HG02759 (cell line): ENCODE measurements around the gene SH3BP1.
"Not testable (repeated sequence)": the region's sequence is repeated elsewhere in the genome, so short reads cannot be mapped to it uniquely, and the experiment has no call there.

ENCODE experiments used
- ATAC-seq: cut with Tn5 transposase; IDR thresholded peaks from one replicate; pipeline ENCODE4 v1.9.1; 2021; ENCODE audit warnings: mild to moderate bottlenecking, moderate library complexity; ENCODE audit not compliant: unreplicated experiment

The SH3BP1 gene

DNA sequence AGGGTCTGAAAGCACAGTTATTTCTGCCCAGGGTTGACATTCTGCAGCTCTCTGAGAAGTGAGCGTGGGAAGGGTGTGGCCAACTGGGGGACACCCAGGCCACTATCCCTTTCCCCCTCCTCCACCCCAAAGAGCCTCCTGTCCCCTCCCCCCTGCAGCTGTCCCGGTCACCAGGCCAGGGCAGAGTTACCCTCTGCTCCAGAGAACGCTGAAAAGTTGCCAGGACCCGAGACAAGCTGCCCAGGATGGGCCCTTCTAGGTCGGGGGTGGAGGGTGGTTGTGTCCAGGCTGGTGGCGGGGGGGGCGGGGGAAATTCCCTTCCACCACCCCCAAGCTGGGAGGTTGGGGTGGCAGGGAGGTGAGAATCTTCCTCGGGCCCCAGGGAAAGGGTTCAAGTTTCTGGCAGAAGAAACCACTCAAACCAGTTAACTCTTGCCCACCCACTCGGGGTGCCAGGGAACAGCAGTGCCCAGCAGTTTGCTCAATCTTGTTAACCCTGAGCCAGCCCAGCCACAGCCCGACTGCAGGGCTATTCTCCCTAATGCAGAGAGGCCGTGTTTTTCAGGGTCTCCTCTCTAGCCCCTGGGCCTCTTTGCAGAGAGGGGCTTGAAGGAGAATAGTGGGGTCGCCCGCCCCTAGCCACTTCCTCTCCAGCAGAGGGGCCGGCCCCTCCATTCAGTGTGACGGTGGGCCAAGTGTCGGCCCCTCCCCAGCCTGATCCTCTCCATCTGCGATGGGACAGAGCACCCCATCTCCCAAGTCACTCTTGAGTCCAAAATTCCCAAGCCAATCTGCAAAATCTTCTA is 36.7 kb downstream of the SH3BP1 start:
- no peak for ATAC-seq

DNA sequence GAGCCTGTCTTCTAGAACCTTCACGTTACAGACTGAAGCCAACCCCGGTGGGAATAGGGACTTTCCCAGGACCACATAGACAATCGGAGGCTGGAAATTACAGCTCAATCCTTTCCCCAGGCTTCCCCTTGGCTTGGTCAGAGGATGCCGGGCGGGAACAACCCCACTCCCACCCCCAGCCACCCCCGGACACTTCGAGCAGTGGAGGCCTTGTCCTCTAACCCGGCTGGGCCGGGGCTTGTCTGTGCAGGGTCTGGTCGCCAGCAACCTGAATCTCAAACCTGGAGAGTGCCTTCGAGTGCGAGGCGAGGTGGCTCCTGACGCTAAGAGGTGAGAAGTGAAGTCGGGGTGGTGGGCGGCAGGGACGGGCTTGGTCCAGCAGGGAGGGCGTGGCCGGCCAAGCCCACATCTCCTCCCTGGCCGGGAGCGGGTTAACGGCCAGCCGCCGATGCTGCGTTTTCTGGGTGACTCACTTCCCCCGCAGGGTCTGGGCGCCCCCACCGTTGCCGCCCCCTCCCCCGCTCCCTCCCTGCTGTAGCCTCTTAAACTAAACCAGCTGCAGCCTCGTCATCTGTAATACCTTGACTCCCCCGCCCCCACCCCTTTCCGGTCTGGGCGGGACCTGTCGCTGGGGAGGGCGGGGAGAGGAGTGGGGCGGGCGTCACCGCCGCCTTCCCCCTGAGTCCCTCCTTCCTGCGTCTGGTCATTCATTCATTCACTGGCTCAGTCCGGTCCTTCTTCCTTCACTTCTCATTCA is 37.4 kb downstream of the SH3BP1 start:
- ATAC-seq, result peak; percentile 60

DNA sequence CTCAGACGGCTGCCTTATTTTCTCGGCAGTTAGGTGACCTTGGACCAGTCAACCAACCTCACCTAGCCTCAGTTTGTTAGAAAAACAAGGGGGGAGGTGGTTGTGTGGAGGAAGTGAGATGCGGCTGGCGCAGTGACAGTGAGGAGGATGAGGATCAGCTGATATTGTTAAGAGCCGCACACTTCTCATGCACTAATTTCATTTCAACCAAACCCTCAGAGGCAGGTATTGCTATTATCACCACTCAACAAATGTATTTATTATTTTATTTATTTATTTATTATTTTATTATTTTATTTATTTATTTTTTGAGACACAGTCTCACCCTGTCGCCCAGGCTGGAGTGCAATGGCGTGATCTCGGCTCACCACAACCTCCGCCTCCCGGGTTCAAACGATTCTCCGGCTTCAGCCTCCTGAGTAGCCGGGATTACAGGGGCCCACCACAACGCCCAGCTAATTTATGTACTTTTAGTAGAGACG is 38.1 kb downstream of the SH3BP1 start:
- ATAC-seq, result peak; percentile 3

DNA sequence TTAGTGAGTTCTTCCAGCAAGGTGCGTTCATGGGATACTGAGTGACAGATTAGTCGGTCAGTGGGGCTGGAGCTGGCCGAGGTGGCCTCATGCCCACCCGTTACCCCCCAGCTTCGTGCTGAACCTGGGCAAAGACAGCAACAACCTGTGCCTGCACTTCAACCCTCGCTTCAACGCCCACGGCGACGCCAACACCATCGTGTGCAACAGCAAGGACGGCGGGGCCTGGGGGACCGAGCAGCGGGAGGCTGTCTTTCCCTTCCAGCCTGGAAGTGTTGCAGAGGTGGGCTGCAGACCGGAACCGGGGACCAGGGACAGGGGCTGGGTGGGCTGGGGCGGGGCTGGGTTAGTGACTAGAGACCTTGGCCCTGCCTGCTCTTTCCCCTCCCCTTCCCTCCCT is 38.9 kb downstream of the SH3BP1 start:
- ATAC-seq, result no peak

DNA sequence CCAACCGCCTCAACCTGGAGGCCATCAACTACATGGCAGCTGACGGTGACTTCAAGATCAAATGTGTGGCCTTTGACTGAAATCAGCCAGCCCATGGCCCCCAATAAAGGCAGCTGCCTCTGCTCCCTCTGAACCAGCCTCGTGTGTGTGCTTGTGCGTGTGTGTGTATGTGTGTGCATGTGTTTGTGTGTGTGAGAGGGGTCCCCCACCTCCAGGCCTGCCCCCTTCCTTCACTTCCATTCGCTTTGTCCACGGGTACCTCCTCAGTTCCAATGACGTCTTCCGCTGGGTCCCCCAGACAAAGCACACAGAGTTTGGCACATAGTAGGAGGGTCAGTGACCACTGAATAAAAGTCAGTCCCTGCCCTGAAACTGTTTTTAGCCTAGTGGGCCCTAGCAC is 40.2 kb downstream of the SH3BP1 start:
- no peak for ATAC-seq

DNA sequence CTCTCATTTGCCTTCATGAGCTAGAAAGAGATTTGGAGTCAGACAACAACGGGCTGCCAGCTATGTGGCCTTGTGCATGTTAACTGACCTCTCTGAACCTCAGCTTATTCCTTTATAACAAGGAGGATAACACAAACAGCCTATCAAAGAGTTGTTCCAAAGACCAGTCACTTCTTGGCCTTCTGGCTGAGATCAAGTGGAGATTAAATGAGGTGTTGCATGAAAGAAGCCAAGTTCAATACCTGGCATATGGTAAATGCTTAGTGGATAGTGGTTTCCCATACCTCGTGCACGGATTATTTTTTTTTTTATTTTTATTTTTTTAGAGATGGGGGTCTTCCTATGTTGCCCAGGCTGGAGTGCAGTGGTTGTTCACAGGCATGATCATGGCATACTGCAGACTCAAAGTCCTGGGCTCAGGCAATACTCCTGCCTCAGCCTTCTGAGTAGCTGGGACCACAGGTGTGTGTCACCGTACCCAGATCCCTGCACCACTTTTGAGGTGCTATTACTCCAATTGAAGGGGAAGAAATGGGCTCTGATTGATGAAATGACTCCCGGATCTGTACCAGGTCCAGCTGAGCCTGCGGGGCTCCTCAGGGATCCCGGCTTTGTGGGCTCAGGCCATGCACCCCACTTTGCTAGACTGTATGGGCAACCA is 40.9 kb downstream of the SH3BP1 start:
- no peak for ATAC-seq

DNA sequence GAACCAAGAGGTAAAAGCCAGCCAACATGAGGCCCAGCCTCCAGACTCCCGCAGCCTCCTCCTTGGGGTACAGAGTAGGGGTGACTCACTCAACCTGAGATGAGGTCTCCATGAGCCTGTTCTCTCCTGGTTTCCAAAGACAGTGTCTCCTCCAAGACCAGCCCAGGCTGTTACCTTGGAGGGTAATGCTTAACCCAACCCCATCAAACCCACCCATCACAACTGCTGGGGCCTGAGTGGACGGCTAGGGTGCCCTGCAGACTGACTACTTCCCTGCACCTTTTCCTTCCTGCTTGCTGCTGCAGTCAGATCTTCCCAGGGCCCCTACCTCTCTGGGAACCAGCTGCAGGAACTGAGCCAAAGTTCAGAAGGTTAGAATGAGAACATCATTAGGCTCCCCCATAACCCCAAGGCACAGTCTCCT is 41.5 kb downstream of the SH3BP1 start:
- no peak for ATAC-seq

DNA sequence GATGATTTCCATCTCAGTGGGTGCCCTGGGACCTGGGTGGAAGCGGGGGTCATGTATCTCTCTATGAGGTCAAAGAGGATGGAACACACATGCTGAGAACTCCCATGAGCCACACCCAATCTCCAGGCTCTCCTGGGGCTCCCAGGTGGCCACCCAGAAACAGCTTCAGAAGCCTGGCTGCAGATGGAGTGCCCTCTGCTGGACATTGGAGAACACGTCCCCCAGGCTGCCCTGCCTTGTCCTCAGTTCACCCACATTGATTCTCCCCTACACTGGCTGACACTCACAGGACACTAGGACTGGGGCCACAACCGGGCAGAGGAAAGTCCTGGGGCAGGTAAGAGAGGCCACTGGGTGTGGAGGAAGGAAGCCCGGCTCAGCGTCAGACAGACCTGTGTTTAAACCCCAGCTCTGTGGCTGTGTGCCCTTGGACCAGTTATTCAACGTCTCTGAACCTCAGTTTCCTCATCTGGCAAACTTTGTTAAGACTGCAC is 42.1 kb downstream of the SH3BP1 start:
- no peak for ATAC-seq

DNA sequence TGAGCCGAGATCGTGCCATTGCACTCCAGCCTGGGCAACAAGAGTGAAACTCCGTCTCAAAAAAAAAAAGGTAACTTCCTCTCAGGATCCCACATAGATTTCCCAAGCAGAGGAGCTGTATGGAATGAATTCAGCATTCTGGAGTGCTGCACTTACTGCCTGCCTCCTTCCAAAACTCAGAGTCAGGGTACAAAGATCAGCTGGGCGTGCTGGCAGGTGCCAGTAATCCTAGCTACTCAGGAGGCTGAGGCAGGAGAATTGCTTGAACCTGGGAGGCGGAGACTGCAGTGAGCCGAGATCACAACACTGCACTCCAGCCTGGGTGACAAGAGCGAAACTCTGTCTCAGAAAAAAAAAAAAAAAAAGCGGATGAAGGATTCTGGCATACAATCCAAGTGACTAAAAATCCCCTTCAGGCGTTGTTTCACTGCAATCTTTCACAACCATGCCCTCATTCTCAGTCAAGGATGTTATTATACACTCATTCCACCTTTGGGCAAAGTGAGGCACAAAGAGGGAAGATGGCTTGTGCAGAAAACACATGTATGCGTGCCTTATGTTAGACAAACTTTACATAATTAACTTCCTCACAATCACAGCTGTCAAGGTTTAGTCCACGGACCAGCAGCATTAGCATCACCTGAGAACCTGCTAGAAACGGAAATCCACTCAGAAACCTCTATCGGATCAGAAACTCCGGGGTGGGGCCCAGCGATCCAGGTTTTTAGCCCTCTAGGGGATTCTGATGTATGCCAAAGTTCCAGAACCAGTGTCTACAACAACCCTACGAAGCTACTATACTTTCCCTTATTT is 45.5 kb downstream of the SH3BP1 start:
- no peak for ATAC-seq

DNA sequence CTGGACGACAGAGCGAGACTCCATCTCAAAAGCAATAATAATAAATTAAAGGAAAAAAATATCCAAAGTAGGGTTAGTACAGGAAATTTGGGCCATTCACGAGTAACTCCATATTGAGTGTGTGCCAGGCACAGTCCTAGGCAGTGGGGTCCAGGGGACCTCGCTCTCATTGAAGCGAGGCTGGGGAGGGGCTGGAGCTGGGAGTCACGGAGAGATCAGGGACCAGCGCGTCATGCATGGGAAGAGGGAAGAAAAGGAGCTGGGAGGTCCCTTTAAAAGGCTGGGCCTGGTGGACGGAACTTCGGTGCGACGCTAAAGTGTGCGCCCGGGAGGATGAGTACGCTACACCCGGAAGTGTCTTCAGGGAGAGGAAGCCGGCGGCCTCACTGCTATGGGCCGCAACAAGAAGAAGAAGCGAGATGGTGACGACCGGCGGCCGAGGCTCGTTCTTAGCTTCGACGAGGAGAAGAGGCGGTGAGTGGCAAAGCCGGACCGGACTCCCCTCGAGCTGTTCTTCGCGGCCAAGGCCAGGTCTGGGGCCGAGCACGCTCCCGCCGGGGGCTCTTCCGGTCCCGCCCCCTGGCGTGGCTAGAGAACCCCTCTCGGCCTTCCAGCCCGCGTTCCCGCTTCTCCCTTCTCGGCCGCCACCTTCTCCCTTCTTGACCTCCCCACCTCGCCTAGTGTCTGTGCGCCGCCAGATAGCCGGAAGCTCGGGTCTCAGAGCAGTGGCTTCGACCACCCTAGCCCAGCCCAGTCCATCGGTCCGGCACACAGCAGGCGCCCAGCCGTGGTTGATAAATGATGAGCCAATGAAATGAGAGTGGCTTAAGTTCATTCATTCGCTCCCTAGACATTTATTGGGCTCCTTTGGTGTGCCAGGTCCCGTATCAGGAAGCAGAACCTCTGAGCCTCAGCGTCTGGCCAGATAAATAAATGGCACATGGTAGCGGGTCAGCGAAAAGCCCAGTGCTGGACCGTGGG is 46.8 kb downstream of the SH3BP1 start, which contains the start of gene NOL12:
NOL12 (plus strand) TSS at position 342 of the 981 bp plus-strand sequence; CDS start at position 392, 50 bp downstream.
- ATAC-seq, result peak; percentile 79

DNA sequence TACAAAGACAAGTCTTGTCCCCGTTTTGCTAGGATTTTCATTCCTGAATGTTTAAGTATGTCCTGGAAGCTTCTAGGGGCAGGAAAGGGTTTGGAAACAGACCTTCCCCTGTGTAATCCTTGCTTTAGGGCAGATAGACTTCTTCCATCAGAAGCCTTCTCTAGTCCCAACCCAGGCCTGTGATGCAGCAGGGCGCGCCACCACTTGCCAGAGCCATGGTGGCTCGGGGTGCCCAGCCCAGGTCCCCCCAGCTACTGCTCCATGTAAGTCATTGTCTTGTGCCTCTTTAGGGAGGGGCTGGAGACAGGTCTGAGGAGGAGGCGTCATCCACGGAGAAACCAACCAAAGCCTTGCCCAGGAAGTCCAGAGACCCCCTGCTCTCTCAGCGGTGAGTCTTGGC is 50.9 kb downstream of the SH3BP1 start:
- no peak for ATAC-seq

DNA sequence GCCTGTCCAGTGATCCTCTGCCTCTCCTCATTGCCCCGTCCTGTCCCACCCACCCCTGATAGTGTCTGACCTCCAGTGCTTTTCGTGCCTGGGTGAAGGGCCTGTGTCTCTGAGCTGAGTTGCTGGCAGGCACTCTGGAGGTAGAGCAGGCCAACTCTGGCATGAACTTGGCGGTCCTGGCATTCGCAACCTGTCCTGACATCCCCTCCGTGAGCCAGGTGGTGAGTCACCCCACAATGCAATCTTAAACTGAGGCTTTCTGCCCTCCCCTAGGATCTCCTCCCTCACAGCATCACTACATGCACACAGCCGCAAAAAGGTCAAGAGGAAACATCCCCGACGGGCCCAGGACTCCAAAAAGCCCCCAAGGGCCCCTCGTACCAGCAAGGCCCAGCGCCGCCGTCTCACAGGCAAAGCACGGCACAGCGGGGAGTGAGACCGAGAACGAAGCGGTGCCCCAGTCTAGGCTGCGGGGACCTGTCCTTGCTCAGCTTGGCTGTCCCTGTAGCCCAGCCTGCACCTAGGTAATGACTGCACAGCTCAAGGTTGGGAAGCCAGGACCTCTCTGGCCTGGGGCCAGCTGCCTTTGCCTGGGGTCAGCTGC is 51.5 kb downstream of the SH3BP1 start:
- ATAC-seq, result no peak

DNA sequence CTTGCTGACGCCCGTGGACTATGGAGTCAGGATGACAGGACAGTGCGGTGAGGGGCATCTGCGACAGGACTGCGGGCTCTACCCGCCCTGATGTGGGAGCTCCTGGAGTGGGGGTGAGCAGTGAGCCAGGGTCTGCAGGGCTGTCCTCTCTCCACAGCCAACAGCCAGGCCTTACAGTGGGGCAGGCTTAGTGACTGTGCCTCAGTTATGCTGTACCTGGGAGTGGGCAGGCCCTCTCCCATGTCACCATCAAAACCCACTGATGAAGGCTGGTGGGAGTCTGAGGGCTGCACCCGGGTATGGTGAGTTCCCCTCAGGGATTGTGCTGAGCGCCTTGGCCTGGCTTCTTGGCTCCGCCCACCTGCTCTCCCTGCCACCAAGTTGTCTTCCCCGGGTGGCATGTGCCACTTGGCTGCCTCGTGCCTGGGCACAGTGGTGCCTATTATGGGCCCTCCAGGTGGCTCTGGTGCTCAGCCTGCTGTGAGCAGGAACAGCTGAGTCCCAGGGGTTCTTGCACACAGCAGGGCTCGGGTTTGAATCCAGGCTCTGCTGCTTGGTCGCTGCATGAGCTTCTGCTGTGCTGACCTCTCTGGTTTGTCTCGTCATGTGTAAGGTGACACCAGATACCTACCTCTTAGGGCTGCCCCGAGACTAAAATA is 53.3 kb downstream of the SH3BP1 start:
- ATAC-seq, result no peak

DNA sequence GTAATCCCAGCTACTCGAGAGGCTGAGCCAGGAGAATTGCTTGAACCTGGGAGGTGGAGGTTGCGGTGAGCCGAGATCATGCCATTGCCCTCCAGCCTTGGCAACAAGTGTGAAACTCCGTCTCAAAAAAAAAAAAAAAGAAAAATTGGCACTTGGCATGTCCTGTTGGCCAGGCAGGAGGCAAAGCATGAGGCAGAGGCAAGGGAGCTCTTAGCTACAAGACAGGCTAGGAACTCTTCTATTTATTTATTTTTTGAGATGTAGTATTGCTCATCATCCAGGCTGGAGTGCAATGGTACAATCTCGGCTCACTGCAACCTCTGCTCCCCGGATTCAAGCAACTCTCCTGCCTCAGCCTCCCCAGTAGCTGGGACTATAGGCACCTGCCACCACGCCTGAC is 54.7 kb downstream of the SH3BP1 start:
- not testable (repeated sequence) for ATAC-seq

DNA sequence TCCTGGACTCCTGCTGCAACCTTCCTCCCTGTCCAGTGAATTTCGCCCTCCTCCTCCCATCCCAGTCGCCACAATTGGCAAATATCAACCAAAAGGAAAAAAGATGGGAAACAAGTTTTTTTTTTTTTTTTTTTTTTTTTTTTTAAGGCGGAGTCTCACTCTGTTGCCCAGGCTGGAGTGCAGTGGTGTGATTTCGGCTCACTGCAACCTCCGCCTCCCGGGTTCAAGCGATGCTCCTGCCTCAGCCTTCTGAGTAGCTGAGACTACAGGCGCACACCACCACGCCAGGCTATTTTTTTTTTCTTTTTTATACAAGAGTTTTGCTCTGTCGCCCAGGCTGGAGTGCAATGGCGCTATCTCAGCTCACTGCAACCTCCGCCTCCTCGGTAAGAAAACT is 56.8 kb downstream of the SH3BP1 start:
- peak; percentile 8 for ATAC-seq

DNA sequence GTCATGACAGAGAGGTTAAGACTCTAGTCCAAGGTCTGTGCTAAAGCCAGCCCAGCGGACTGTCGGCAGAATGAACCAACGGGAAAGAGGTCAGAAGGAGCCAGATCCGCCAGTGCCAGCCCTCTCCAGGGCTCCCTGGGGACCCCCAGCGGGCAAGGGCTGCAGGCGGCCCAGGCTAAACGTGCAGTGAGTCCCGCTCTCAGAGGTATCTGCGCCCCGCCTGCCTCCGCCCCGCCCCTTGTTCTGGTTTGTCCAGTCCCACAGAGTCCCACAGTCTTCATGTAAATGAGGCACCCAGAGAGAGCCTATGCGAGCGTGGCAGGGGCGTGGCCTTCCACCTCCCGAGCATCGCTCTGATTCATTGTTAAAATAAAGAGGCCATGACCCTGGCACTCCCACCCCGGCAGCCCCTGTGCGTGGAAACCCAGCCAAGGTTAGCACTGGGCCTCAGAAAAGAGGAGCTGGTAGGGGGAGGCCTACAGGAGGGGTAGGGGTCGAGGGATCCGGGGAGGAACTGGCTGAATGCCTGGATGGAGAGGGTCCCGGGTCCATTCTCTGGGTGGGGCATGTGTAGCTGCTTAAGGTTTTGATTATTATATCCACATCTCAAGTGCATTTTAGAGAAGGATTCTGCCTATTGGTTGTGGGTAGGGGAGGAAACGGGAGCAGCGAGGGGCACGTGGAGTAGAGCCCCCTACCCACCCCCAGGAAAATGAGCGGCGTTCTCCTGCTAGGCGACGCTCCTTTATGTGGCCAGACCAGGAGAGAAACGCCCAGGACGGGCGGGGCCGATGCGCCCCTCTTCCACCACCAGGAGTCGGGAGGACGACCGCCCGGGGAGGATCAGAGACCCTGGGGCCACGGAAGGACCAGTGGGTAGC is 57.4 kb downstream of the SH3BP1 start, which contains the start of gene TRIOBP:
TRIOBP (plus strand) TSS at position 392 of the 881 bp plus-strand sequence. CDS start 4,318 bp downstream, outside the sequence.
- peak; percentile 93 for ATAC-seq

DNA sequence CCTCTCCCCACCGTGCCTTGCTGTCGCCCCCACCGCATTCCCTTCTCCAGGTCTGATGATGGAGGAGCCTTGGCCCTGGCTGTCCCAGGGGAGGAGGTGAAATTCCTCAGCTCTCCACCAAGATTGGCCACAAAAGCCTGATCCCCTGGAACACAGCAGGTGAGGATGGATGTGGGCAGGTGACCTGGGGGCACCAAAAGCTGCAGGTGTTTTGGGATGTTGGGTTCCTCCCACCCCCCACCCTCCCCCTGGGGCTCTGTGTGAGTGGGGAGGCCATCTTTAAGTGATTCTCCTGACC is 58.0 kb downstream of the SH3BP1 start:
- no peak for ATAC-seq
